Kasumi-1 (cell line): ENCODE measurements around the gene RNF151.
"Not testable (repeated sequence)": the region's sequence is repeated elsewhere in the genome, so short reads cannot be mapped to it uniquely, and the experiment has no call there.

ENCODE experiments used
- DNase-seq, 2 experiments: peaks; one replicate each; lab custom pipeline; 2025; lab: John Stamatoyannopoulos, UW

The RNF151 gene

DNA sequence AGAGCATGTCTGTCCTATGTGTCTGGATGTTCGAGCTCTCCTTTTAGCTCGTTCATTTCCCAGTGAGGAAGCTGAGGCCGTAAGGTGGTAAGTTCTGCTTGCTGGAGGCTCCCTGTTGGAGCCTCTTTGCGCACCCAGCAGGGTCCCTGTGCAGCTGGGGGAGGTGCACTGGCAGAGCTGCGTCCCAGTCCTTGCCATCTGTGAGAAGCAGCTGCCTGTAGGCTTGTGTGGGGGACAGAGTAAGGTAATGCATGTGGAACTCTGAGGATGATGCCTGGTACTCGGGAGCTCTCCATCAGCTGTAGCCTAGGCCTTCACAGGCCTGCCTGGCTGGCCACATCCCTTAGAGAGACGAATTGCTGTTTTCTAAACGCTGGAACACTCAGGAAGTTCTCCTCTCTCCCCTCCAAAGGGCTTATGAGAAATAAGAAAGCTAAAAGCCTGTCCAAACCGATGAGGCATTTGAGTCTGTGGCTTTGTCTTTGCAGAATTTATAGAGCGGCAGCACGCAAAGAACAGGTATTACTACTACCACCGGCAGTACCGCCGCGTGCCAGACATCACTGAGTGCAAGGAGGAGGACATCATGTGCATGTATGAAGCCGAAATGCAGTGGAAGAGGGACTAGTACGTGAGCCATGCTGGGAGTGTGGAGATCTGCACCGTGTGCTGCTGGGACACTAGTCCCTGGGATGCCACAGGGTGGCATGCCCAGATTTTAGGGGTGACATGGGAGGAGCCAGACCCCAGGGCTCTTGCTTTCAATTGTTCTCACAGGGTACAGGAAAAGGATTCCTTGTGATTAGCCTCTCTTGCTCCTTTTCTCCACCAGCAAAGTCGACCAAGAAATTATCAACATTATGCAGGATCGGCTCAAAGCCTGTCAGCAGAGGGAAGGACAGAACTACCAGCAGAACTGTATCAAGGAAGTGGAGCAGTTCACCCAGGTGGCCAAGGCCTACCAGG, 5.7 kb upstream of the RNF151 start:
- DNase-seq, result peak; percentile 26 to 39

GRCh38 chr16:1961651-1962067, 5.0 kb upstream of the RNF151 start:
- DNase-seq, result peak in 1 of 2 experiments; percentile 39

- not testable (repeated sequence) for DNase-seq
Observed at GRCh38 chr16:1962161-1963153, 4.2 kb upstream of the RNF151 start.

- DNase-seq, result no peak
Observed at GRCh38 chr16:1963806-1964505, 2.7 kb upstream of the RNF151 start.

GRCh38 chr16:1964506-1965395, 1.9 kb upstream of the RNF151 start, which contains the start of gene RPS2:
Gene RPS2 (minus strand): TSS chr16:1964826. CDS start chr16:1964625, 201 bp downstream.
- DNase-seq, result peak; percentile 83 to 84

- no peak for DNase-seq
Observed at GRCh38 chr16:1965396-1966001, 1.2 kb upstream of the RNF151 start.

DNA sequence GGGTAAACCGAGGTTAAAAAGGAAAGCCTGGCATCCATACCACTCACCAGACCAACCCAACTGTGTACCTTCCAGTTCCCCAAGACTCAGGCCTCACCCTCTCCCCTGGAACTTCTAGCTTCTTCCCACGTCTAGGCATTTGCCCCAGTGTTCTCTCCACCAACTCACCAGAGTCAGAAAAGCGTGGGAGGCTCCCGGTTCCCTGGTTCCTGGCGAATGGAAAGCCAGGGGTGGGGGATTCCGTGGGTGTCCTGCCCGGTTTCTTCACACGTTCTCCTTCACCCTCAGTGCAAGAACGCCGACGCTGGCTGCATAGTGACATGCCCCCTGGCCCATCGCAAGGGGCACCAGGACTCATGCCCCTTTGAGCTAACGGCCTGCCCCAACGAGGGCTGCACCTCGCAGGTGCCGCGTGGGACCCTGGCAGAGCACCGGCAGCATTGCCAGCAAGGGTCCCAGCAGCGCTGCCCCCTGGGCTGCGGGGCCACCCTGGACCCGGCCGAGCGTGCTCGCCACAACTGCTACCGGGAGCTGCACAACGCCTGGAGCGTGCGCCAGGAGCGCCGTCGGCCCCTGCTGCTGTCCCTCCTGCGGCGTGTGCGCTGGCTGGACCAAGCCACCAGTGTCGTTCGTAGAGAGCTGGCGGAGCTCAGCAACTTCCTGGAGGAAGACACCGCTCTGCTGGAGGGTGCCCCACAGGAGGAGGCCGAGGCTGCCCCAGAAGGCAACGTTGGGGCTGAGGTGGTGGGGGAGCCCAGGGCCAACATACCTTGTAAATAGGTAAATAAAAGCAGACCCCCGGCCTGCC, 1.7 kb downstream of the RNF151 start:
- no peak for DNase-seq

- DNase-seq, result peak; percentile 62 to 73
Observed at GRCh38 chr16:1971796-1972489, 5.3 kb downstream of the RNF151 start, which contains the start of gene TBL3. Gene TBL3 (plus strand): TSS chr16:1972053. CDS start chr16:1972165, 112 bp downstream.

- no peak for DNase-seq
Observed at GRCh38 chr16:1972490-1972877, 5.8 kb downstream of the RNF151 start.

DNA sequence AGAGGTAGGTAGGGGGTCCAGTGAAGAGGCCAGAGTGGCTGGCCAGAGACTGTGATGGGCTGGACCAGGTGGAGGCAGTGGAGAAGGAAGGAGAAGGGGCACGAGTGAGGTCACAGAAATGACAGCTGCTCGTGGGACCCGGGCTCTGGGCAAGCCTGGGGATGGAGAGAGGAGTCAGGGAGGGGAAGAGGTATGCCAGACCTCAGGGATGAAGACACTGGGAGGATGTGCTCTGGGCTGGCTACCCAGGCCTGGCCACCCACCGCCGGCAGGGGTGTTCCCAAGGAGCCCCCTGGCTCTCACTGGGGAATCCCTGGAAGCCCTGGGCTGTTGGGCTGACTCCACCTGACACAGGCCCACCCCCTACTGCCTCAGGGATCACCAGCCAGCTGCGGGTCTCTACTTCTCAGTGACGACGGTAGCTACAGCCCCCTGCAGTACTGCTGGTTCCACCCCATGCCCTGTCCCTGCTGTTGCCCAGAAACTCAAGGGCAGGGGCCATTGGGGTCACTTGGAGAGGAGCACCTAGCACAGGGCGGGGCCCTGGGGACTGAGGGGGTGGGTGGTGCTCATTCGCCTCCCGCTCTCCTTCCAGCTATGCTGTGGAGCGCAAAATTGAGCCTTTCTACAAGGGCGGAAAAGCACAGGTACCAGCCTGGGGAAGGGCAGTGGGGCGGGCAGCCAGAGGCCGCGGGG, 7.0 kb downstream of the RNF151 start:
- DNase-seq, result no peak

DNA sequence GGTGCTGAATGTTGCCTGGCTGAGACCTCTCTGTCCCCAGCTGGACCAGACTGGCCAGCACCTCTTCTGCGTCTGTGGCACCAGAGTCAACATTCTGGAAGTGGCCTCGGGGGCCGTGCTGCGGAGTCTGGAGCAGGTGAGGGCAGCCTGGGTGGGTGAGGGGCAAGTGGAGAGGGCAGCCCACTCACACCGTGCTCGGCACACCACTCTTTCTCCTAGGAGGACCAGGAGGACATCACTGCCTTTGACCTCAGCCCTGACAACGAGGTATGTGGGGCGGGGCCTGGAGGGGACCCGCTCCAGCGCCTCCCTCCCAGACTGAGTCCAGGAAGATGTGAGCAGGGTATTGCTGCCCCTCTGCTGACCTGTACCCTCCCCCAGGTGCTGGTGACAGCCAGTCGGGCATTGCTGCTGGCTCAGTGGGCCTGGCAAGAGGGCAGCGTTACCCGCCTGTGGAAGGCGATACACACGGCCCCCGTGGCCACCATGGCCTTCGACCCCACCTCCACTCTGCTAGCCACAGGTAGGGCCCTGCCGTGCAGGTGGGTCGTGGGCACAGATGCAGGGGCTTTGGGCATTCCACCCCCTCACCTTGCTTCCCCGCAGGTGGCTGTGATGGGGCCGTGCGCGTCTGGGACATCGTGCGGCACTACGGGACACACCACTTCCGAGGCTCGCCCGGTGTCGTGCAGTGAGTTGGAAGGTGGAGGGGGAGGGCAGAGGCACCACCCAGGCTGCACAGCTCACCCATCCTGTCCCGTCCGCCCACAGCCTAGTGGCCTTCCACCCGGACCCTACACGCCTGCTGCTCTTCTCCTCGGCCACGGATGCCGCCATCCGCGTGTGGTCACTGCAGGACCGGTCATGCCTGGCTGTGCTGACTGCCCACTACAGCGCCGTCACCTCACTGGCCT, 7.8 kb downstream of the RNF151 start:
- DNase-seq, result no peak

- no peak for DNase-seq
Observed at GRCh38 chr16:1975432-1976215, 9.0 kb downstream of the RNF151 start.

DNA sequence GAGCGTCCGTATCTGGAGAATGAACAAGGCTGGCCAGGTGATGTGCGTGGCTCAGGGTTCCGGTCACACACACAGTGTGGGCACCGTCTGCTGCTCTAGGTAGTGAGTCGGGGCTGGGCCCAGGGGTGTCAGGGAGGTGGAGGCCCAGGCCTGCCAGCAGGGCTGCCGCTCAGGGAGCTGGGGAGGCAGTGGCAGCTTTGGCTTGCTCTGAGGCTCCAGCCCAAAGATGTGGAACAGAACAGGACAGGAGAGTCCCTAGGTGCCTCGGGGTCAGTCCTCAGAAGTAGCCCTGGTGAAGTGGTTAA, 9.5 kb downstream of the RNF151 start:
- DNase-seq, result no peak

DNA sequence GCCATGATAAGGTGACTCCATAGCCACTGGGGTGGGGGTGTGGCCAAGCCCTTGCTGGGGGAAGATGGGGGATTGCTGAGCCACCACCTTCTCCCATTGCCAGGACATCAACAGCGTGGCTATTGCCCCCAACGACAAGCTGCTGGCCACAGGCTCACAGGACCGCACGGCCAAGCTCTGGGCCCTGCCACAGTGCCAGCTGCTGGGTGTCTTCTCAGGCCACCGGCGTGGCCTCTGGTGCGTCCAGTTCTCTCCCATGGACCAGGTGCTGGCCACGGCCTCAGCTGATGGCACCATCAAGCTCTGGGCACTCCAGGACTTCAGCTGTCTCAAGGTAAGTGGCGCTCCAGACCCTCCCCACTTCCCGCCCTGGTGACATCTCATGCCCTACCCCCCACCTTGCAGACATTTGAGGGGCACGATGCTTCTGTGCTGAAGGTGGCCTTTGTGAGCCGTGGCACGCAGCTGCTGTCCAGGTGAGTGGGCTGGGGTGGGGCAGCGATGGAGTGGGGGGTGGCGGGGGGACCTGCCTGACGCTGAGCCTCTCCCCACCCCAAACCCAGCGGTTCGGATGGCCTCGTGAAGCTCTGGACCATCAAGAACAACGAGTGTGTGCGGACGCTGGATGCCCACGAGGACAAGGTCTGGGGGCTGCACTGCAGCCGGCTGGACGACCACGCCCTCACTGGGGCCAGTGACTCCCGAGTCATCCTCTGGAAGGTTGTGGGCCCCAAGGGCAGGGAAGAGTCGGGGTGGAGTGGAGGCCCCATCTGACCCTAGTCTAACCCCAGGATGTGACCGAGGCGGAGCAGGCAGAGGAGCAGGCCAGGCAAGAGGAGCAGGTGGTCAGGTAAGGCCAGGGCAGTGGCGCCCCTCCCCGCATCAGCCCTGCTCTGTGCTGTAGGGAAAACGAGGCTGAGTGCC, 10.6 kb downstream of the RNF151 start:
- no peak for DNase-seq

DNA sequence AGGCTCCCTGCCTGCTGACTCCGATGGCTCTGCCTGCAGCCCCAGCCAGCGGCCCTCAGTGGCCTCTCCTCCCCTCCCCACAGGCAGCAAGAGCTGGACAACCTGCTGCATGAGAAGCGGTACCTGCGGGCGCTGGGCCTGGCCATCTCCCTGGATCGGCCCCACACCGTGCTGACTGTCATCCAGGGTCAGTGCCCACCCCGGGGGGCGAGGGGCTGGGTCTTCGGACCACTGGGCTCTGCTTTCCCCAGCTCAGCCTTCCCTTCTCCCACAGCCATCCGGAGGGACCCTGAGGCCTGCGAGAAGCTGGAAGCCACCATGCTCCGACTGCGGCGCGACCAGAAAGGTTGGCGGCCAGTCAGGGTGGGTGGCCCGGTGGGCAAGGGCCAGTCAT, 11.2 kb downstream of the RNF151 start:
- no peak for DNase-seq
